IMR-90 (cell line): ENCODE measurements around the gene CPSF7. TPM values are rescaled to one million over a fixed set of nuclear protein-coding genes. Genes with fewer than 3 reads are reported as not detected.

Experiments
- ATAC-seq: fragments of 200-7000 bp; cut with Tn5 transposase; 2 replicates; pipeline ENCODE4 v1.9.1; 2020; ENCODE audit warnings: low read depth, mild to moderate bottlenecking, moderate library complexity
- BruUV-seq: library from RNA; stranded (reverse); fragments of 400-500 nt; replicated peaks from 2 replicates; lab custom pipeline; 2021; lab: Mats Ljungman, UMichigan
- CTCF ChIA-PET: fragments of 300-600 bp; formaldehyde crosslinking; extraction: SDS; loops from one replicate; lab custom pipeline; 2021; ENCODE audit warnings: antibody characterized with exemption; lab: Yijun Ruan, JAX
- POLR2A ChIA-PET: fragments of 300-600 bp; sonication (Branson Sonifier 250); formaldehyde crosslinking; loops from one replicate; lab custom pipeline; 2022; ENCODE audit warnings: antibody characterized with exemption; ENCODE audit not compliant: unreplicated experiment; lab: Charles Lee
- DNase-seq: peaks from one replicate; pipeline ENCODE4 v3.0.0; 2013
- H2AFZ ChIP-seq: replicated peaks from 2 replicates; pipeline ENCODE3; 2013; ENCODE audit warnings: low read length, mild to moderate bottlenecking; ENCODE audit not compliant: poor library complexity
- H2AK5ac ChIP-seq: 2 replicates; pipeline ENCODE4 v1.6.1; 2013; ENCODE audit warnings: low read depth, low read length, inconsistent platforms
- H2AK9ac ChIP-seq: replicated peaks from 2 replicates; pipeline ENCODE3; 2013; ENCODE audit warnings: mild to moderate bottlenecking, low read depth, low read length, moderate library complexity; ENCODE audit not compliant: poor library complexity
- H2BK120ac ChIP-seq: 2 replicates; pipeline ENCODE4 v1.6.1; 2013; ENCODE audit warnings: low read depth, low read length, inconsistent platforms
- H2BK15ac ChIP-seq: 3 replicates; pipeline ENCODE4 v1.6.1; 2013; ENCODE audit warnings: low read depth, low read length, inconsistent platforms
- H2BK20ac ChIP-seq: 2 replicates; pipeline ENCODE4 v1.6.1; 2013; ENCODE audit warnings: low read depth, mild to moderate bottlenecking, inconsistent platforms, low read length, moderate library complexity
- H2BK5ac ChIP-seq: 2 replicates; pipeline ENCODE4 v1.6.1; 2013; ENCODE audit warnings: mild to moderate bottlenecking, low read depth, low read length, inconsistent platforms; ENCODE audit not compliant: poor library complexity, severe bottlenecking
- H3K14ac ChIP-seq: replicated peaks from 2 replicates; pipeline ENCODE4 v1.6.1; 2013; ENCODE audit warnings: low read depth, low read length, inconsistent platforms
- H3K18ac ChIP-seq: 2 replicates; pipeline ENCODE4 v1.6.1; 2013; ENCODE audit warnings: low read depth, low read length, control low read depth
- H3K23ac ChIP-seq: 2 replicates; pipeline ENCODE4 v1.6.1; 2013; ENCODE audit warnings: low read depth, low read length, inconsistent platforms
- H3K27ac ChIP-seq: 2 replicates; pipeline ENCODE4 v1.5.1; 2013; ENCODE audit warnings: mild to moderate bottlenecking, control low read depth, low read length; ENCODE audit not compliant: insufficient read depth
- H3K27me3 ChIP-seq: 2 replicates; pipeline ENCODE4 v1.6.1; 2013; ENCODE audit warnings: low read length; ENCODE audit not compliant: control insufficient read depth, insufficient read depth
- H3K36me3 ChIP-seq: 2 replicates; pipeline ENCODE4 v1.6.1; 2013; ENCODE audit warnings: low read length, mixed read lengths; ENCODE audit not compliant: control insufficient read depth, insufficient read depth
- H3K4ac ChIP-seq: 2 replicates; pipeline ENCODE4 v1.6.1; 2013; ENCODE audit warnings: low read depth, low read length, inconsistent platforms
- H3K4me1 ChIP-seq: 2 replicates; pipeline ENCODE4 v1.6.1; 2013; ENCODE audit warnings: low read length, mixed read lengths; ENCODE audit not compliant: control insufficient read depth, insufficient read depth
- H3K4me2 ChIP-seq: 2 replicates; pipeline ENCODE4 v1.6.1; 2013; ENCODE audit warnings: low read depth, mild to moderate bottlenecking, control low read depth, low read length, moderate library complexity
- H3K4me3 ChIP-seq: 2 replicates; pipeline ENCODE4 v1.5.1; 2013; ENCODE audit warnings: low read depth, mild to moderate bottlenecking, control low read depth, low read length, moderate library complexity; ENCODE audit not compliant: insufficient read depth
- H3K56ac ChIP-seq: 2 replicates; pipeline ENCODE4 v1.6.1; 2013; ENCODE audit warnings: low read length, inconsistent platforms; ENCODE audit not compliant: insufficient read depth; ENCODE audit errors: extremely low read depth
- H3K79me1 ChIP-seq, 2 experiments: 2 replicates each; pipeline ENCODE4 v1.6.1; 2013; ENCODE audit warnings: low read length in 2 of 2, inconsistent platforms in 1 of 2, low read depth in 1 of 2
- H3K9ac ChIP-seq: 2 replicates; pipeline ENCODE4 v1.6.1; 2013; ENCODE audit warnings: low read depth, low read length, control low read depth
- H3K9me1 ChIP-seq: 2 replicates; pipeline ENCODE4 v1.6.1; 2013; ENCODE audit warnings: low read length, inconsistent platforms; ENCODE audit not compliant: insufficient read depth
- H3K9me3 ChIP-seq: 2 replicates; pipeline ENCODE4 v1.6.1; 2013; ENCODE audit warnings: low read length; ENCODE audit not compliant: control insufficient read depth, insufficient read depth
- H4K20me1 ChIP-seq: 2 replicates; pipeline ENCODE4 v1.6.1; 2013; ENCODE audit warnings: low read length, inconsistent platforms; ENCODE audit not compliant: insufficient read depth
- H4K5ac ChIP-seq: 2 replicates; pipeline ENCODE4 v1.6.1; 2013; ENCODE audit warnings: mild to moderate bottlenecking, low read depth, low read length, control low read depth
- H4K8ac ChIP-seq, 2 experiments: 2 replicates each; pipeline ENCODE4 v1.6.1; 2013; ENCODE audit warnings: low read depth in 2 of 2, low read length in 2 of 2, control low read depth in 1 of 2, inconsistent platforms in 1 of 2
- H4K91ac ChIP-seq: 2 replicates; pipeline ENCODE4 v1.6.1; 2013; ENCODE audit warnings: low read depth, low read length, inconsistent platforms; ENCODE audit not compliant: insufficient read depth
- BHLHE40 ChIP-seq: fragments of 150-350 bp; IDR thresholded peaks from 2 replicates; pipeline ENCODE4 v1.6.1; 2016; ENCODE audit warnings: mild to moderate bottlenecking, low read depth, low read length
- CEBPB ChIP-seq: IDR thresholded peaks from 2 replicates; pipeline ENCODE4 v1.6.1; 2012; ENCODE audit warnings: low read depth, low read length, improper control_type of control experiment
- CHD1 ChIP-seq: IDR thresholded peaks from 2 replicates; pipeline ENCODE4 v1.6.1; 2012; ENCODE audit warnings: low read depth, low read length, improper control_type of control experiment
- FOS ChIP-seq: fragments of 150-350 bp; IDR thresholded peaks from 2 replicates; pipeline ENCODE4 v1.6.1; 2016; ENCODE audit warnings: low read depth, low read length
- MAFK ChIP-seq: IDR thresholded peaks from 2 replicates; pipeline ENCODE4 v1.6.1; 2012; ENCODE audit warnings: low read depth, low read length, improper control_type of control experiment
- MAZ ChIP-seq: IDR thresholded peaks from 2 replicates; pipeline ENCODE4 v1.6.1; 2012; ENCODE audit warnings: low read depth, mild to moderate bottlenecking, low read length, improper control_type of control experiment, moderate library complexity, borderline replicate concordance
- MXI1 ChIP-seq: IDR thresholded peaks from 2 replicates; pipeline ENCODE4 v1.6.1; 2012; ENCODE audit warnings: low read depth, mild to moderate bottlenecking, low read length, moderate library complexity, borderline replicate concordance
- NFE2L2 ChIP-seq: fragments of 150-350 bp; IDR thresholded peaks from 2 replicates; pipeline ENCODE4 v1.6.1; 2016; ENCODE audit warnings: low read depth, mild to moderate bottlenecking, low read length
- POLR2A ChIP-seq: IDR thresholded peaks from 2 replicates; pipeline ENCODE4 v1.6.1; 2012; ENCODE audit warnings: mild to moderate bottlenecking, low read depth, low read length
- RAD21 ChIP-seq: IDR thresholded peaks from 2 replicates; pipeline ENCODE4 v1.6.1; 2012; ENCODE audit warnings: low read length, improper control_type of control experiment
- RCOR1 ChIP-seq: IDR thresholded peaks from 2 replicates; pipeline ENCODE4 v1.6.1; 2012; ENCODE audit warnings: mild to moderate bottlenecking, low read length, improper control_type of control experiment; ENCODE audit not compliant: insufficient replicate concordance
- RFX5 ChIP-seq: IDR thresholded peaks from 2 replicates; pipeline ENCODE4 v1.8.0; 2012; ENCODE audit warnings: low read depth, mild to moderate bottlenecking, low read length, moderate library complexity
- SMC3 ChIP-seq: fragments of 150-350 bp; IDR thresholded peaks from 2 replicates; pipeline ENCODE4 v1.6.1; 2016; ENCODE audit warnings: low read depth, mild to moderate bottlenecking, antibody characterized with exemption, low read length, moderate library complexity
- WGBS, 2 experiments: methylation state at CpG; one replicate each; pipeline versions ENCODE4 v1.1.5 to v1.1.7; 2013; ENCODE audit warnings: missing lambda C conversion rate in 2 of 2; ENCODE audit not compliant: insufficient read length in 1 of 2; ENCODE audit errors: extremely low coverage in 2 of 2; 5-methylcytosine and 5-hydroxymethylcytosine counted together
- dilution Hi-C: fragments of 300-500 bp; cut with HindIII; formaldehyde crosslinking; loops from one replicate; pipeline ENCODE4 v1.14.3; 2018; ENCODE audit warnings: low sequenced_read_pairs; ENCODE audit not compliant: unreplicated experiment
- in situ Hi-C: fragments of 300-500 bp; cut with MboI; formaldehyde crosslinking; loops from 3 replicates; pipeline ENCODE4 v1.14.3; 2019; ENCODE audit warnings: low sequenced_read_pairs, inconsistent platforms, mixed read lengths
- intact Hi-C: fragments of 100-400 bp; cut with micrococcal nuclease; formaldehyde crosslinking; loops from 2 replicates; pipeline ENCODE4 v1.10.0; 2022
- polyA plus RNA-seq, 3 experiments: library from polyadenylated mRNA; depleted of rRNA; stranded (reverse); fragments of >200 nt; gene quantifications; 2 replicates each; pipeline ENCODE4 v1.2.3, GENCODE V29; 2012; ENCODE audit warnings: low replicate concordance in 1 of 3
- total RNA-seq: library from RNA; depleted of rRNA; stranded (reverse); fragments of >200 nt; gene quantifications from 2 replicates; pipeline ENCODE4 v1.2.3, GENCODE V29; 2012
- TF ChIP-seq, protein P1 (sequence below): fragments of 150-350 bp; IDR thresholded peaks from 2 replicates; pipeline ENCODE4 v1.6.1; 2017; ENCODE audit warnings: mild to moderate bottlenecking, antibody characterized with exemption, low read length, low read depth
- TF ChIP-seq, protein P2 (sequence below): conservative IDR thresholded peaks from 2 replicates; pipeline ENCODE4 v1.5.1; 2012; ENCODE audit warnings: mild to moderate bottlenecking, low read depth, low read length, improper control_type of control experiment
- TF ChIP-seq, protein P3 (sequence below): fragments of 150-350 bp; IDR thresholded peaks from 2 replicates; pipeline ENCODE4 v1.6.1; 2016; ENCODE audit warnings: low read depth, mild to moderate bottlenecking, low read length, moderate library complexity, borderline replicate concordance

The CPSF7 gene
- total and polyA plus RNA-seq, 2 of the 4 experiments (the other 2 are of a cell fraction) = 9.5 to 55.2 TPM

DNA sequence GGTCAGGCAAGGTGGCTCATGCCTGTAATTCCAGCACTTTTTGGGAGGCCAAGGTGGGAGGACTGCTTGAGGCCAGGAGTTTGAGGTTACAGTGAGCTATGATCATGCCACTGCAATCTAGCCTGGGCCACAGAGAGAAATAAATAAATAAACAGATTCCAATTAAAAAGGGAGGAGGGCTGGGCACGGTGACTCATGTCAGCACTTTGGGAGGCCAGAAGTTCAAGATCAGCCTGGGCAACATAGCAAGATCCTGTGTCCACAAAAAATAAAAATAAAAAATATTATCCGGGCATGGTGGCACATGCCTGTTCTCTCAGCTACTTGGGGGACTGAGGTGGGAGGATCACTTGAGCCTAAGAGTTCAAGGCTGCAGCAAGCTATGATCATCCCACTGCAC lies 75.6 kb downstream of the CPSF7 start:
- no peak for TF ChIP-seq BHLHE40
- TF ChIP-seq RFX5 = no peak
- no peak for TF ChIP-seq NFE2L2
- TF ChIP-seq SMC3 = no peak
- no peak for TF ChIP-seq FOS
- no peak for TF ChIP-seq CHD1
- no peak for TF ChIP-seq MAFK
- TF ChIP-seq POLR2A = no peak
- TF ChIP-seq RAD21 = no peak
- no peak for TF ChIP-seq MXI1
- TF ChIP-seq, protein P1, sequence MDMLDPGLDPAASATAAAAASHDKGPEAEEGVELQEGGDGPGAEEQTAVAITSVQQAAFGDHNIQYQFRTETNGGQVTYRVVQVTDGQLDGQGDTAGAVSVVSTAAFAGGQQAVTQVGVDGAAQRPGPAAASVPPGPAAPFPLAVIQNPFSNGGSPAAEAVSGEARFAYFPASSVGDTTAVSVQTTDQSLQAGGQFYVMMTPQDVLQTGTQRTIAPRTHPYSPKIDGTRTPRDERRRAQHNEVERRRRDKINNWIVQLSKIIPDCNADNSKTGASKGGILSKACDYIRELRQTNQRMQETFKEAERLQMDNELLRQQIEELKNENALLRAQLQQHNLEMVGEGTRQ = no peak
- no peak for TF ChIP-seq MAZ
- no peak for TF ChIP-seq CEBPB
- TF ChIP-seq RCOR1 = no peak
- TF ChIP-seq, protein P2, sequence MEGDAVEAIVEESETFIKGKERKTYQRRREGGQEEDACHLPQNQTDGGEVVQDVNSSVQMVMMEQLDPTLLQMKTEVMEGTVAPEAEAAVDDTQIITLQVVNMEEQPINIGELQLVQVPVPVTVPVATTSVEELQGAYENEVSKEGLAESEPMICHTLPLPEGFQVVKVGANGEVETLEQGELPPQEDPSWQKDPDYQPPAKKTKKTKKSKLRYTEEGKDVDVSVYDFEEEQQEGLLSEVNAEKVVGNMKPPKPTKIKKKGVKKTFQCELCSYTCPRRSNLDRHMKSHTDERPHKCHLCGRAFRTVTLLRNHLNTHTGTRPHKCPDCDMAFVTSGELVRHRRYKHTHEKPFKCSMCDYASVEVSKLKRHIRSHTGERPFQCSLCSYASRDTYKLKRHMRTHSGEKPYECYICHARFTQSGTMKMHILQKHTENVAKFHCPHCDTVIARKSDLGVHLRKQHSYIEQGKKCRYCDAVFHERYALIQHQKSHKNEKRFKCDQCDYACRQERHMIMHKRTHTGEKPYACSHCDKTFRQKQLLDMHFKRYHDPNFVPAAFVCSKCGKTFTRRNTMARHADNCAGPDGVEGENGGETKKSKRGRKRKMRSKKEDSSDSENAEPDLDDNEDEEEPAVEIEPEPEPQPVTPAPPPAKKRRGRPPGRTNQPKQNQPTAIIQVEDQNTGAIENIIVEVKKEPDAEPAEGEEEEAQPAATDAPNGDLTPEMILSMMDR = no peak
- TF ChIP-seq, protein P3, sequence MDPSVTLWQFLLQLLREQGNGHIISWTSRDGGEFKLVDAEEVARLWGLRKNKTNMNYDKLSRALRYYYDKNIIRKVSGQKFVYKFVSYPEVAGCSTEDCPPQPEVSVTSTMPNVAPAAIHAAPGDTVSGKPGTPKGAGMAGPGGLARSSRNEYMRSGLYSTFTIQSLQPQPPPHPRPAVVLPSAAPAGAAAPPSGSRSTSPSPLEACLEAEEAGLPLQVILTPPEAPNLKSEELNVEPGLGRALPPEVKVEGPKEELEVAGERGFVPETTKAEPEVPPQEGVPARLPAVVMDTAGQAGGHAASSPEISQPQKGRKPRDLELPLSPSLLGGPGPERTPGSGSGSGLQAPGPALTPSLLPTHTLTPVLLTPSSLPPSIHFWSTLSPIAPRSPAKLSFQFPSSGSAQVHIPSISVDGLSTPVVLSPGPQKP = no peak
- Histone ChIP-seq H3K23ac (no peak overlapping the region), H3K4ac (no peak overlapping the region), H3K4me2 (no peak overlapping the region), H3K14ac (no peak overlapping the region), H2AK5ac (no peak overlapping the region), H3K56ac (no peak overlapping the region), H3K36me3 (peaks cover 38% of the 10 kb centered on the region), H3K27ac (no peak overlapping the region), H3K79me1 (peaks cover 8 to 12% of the 10 kb centered on the region in 2 experiments), H3K18ac (no peak overlapping the region), H3K9ac (no peak overlapping the region), H2BK120ac (no peak overlapping the region), H2BK15ac (no peak overlapping the region), H2AK9ac (no peak overlapping the region), H4K91ac (no peak overlapping the region), H2BK20ac (no peak overlapping the region), H3K4me3 (no peak overlapping the region), H3K9me1 (peaks cover 9% of the 10 kb centered on the region), H2AFZ (no peak overlapping the region), H3K4me1 (no peaks in the 10 kb centered on the region), H3K27me3 (no peaks in the 10 kb centered on the region), H3K9me3 (no peaks in the 10 kb centered on the region), H4K5ac (no peak overlapping the region), H2BK5ac (no peak overlapping the region), H4K20me1 (no peaks in the 10 kb centered on the region), H4K8ac (no peak overlapping the region)
- dilution Hi-C loops (no loop called here), intact Hi-C loops (no loop called here), in situ Hi-C loops (no loop called here)
- ChIA-PET POLR2A (no interaction called here), CTCF (no interaction called here)
- BruUV-seq = no TSS peak
- WGBS, 2 experiments = no CpG with 5 or more reads among the region's 2 CpGs
- DNase-seq (no peak), ATAC-seq (no peak)
